GM19025 (cell line): Measurements from ENCODE around the gene CORIN.
"Not testable (repeated sequence)": the region's sequence is repeated elsewhere in the genome, so short reads cannot be mapped to it uniquely, and the experiment has no call there.

Experiments
- ATAC-seq: cut with Tn5 transposase; IDR thresholded peaks from one replicate; pipeline ENCODE4 v1.9.1; 2021; ENCODE audit warnings: mild to moderate bottlenecking, low read depth, moderate library complexity; ENCODE audit not compliant: unreplicated experiment

Gene CORIN

GRCh38 chr4:47729131-47729680 is 108.7 kb downstream of the CORIN start:
- no peak for ATAC-seq

- no peak for ATAC-seq
Observed at GRCh38 chr4:47721892-47722575, 115.8 kb downstream of the CORIN start.

DNA sequence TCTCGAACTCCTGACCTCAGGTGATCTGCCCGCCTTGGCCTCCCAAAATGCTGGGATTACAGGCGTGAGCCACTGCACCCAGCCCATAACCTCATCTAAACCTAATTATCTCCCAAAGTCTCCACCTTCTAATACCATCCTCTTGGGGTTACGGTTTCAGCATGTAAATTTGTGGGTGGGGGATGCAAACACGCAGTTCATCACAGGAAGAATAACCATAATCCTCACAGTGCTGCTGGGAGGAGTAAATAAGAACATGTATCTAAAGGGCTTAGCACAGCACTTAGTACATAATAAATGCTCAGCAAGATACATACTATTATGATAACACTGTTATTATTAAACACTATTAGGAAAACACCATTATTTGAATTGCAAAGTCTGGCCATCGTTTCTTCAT is 116.4 kb downstream of the CORIN start:
- ATAC-seq, result no peak

- no peak for ATAC-seq
Observed at GRCh38 chr4:47720787-47721186, 117.1 kb downstream of the CORIN start.

- no peak for ATAC-seq
Observed at GRCh38 chr4:47719576-47719975, 118.3 kb downstream of the CORIN start.

DNA sequence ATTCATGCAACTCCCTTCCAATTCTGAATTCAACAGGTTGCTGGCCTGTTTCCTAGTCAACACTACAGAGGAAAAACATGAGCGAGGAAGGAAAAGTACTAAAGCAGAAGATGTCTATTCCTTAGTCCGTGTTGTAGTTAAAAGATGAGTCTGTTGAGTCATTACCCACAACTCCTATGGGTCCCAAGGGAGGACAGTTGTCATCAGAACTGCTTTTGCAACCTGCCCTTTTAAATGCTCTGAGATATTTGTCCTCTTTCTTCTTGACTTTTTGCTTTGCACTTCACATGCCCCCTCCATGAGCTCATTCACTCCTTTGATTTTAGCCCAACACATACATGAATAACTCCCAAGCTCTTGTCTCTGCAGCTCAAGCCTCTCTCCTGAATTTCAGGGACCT is 119.2 kb downstream of the CORIN start:
- no peak for ATAC-seq

DNA sequence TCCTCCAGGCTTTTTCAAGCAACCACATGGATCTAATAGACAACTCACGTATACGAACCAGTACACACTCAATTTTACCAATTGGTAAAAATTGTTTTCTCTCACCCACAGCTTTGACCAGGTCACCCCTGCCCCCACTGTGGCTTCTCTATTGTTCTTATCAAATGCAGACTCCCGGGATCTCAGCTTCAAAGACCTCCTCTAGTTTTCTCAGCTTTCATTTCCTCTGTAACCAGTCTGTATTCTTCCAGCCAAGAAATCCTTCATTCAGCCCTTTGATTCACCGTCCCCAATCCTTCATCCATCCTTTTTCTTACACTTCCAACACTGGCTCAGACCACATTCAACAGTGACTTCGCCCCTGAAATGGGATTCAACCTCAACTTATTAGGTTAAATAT is 120.7 kb downstream of the CORIN start:
- ATAC-seq, result no peak

GRCh38 chr4:47715716-47716416 is 122.0 kb downstream of the CORIN start:
- no peak for ATAC-seq

DNA sequence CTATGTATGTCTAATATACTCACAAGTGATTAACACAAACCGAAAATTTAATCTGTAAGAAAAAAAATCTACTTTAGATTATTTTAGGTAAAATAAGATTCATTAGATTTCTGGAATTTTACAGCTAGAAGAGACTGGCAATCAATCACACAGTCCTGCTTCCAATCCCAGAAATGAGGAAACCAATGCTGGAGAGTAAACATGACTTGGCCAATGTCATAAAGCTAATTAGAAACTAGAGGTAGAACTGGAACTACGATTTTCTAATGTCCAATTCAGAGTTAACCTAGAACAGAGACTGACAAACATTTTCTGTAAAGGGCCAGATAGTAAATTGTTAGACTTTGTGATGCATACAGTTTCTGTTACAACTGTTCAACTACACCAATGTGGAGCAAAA is 123.6 kb downstream of the CORIN start:
- no peak for ATAC-seq

DNA sequence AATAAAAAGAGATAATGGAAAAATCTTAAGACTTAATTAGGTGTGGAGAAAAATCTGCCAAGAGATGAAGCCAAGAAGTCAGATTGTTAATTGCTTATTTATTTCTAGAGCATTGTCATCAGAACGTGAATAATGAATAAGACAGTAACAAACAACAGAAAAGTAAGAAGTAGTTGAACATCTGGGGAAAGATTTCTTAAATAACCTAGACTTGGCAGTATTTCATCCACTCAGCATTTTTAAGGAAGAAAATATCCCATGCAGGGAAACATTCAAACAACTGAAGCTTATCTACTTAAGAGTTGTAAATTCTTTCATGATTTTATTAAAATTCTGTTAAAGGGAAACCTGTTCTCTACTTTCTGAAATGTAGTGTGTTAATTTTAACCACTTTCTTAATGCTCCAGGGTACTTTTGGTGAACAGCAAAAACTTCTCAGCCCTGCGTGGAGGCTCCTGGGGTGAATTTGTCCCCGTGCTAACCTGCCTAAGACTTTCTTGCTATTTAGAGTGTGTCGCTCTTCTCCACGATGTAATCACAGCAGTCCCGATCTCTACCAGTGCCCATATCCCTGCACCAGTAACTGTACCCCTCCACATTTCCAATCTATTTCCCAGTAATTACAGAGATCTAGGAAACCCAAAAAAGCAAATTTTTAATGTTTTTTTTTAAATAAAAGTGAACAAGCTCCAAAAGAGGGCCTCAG is 124.6 kb downstream of the CORIN start:
- ATAC-seq, result no peak

- no peak for ATAC-seq
Observed at GRCh38 chr4:47711646-47712045, 126.2 kb downstream of the CORIN start.

GRCh38 chr4:47711183-47711582 is 126.7 kb downstream of the CORIN start:
- ATAC-seq, result no peak

DNA sequence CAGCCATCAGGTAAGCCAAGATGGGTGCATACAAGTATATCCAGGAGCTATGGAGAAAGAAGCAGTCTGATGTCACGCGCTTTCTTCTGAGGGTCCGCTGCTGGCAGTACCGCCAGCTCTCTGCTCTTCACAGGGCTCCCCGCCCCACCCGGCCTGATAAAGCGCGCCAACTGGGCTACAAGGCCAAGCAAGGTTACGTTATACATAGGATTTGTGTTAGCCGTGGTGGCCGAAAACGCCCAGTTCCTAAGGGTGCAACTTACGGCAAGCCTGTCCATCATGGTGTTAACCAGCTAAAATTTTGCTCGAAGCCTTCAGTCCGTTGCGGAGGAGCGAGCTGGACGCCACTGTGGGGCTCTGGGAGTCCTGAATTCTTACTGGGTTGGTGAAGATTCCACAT is 131.5 kb downstream of the CORIN start:
- ATAC-seq, result not testable (repeated sequence)

DNA sequence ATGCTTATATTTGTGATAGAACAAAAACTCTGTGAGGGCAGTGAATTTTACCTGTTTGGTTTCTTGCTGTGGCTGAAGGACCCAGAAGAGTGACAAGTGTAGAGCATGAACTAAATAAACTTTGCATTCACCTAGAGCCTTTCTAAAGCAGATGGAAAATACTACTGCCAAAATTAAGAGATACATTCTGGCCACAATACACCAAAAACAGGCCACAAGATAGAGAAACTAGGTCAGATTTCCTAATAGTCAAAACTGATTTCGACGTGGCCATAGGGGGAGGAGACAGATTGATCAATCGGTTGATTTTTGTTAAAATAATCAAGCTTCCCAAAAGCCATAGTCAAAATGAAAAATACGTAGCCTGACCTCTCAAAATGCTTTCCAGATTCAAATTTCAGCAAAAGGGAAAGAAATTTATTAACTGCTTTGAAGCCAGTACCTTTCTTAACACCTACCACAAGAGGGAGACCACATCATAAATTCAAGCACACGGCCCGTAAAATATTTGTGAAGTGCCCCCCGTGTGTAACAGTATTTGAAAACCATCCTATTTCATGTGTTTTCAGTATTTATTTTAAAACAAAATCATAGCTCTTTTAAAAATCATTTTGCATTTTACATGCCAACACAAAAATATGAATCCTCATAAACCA is 132.4 kb downstream of the CORIN start:
- ATAC-seq, result no peak

DNA sequence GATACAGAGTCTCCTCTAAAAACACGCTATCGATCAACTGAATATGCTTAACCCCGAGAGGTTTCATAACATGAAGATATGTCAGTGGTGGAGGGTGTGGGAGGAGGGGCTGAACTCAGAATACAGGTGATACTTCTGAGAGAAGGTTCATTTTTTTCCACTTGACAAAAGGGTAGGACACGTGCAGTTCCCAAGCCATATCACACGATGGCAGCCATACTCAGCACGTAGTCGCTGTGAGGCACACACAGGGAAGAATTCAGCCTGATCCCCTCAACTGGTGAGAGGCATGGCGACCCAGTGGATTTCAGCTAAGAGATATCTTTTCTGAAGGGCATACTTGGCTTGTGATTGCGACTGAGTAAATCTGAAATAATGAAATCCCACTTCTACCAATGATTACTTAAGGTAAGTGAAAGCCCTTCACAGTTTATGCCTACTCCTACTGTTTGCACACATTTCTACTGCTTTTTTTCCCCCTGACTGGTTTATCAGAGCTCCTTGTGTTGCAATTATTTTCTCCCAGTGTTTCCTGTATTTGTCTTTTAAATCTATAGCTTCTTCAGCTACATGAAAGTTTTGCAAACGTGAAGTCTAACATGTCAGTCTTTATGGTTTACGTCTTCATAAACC is 133.1 kb downstream of the CORIN start:
- ATAC-seq, result no peak

- no peak for ATAC-seq
Observed at GRCh38 chr4:47703956-47704355, 133.9 kb downstream of the CORIN start.

DNA sequence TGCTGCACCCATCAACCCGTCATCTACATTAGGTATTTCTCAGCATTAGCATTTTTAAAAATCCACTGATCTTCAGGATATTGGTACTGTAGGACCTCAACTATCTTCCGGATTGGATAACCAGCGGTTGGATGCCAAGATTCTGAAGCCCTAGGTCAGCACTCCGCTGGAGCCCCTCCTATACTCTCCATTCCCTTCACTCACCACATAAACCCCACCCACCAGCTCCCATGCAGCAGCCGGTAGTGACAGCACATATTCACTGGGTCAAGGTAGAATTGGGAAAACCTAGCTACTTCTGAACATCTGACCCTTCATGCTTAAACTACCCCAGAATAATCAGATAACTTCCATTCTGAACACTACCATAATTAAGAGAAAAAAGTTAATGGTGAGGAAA is 134.9 kb downstream of the CORIN start:
- ATAC-seq, result no peak

DNA sequence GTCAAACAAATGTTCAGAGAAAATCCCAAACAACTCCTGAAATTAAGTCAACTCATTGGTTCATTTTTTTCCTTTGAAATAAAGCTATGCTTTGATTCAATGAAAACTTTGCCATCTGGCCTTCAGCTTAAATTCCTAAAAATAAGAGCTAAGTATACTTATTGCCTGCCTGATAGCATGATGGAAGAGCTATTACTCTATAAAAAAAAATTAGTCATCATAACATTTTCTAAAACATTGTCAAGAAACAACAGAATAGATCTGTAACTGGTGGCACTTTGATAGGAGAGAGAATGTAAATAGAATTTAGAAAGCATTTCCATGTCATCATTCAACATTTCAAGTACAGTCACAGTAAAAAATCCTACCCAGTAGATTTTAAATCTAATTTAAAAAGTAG is 136.6 kb downstream of the CORIN start:
- no peak for ATAC-seq

GRCh38 chr4:47698837-47699236 is 139.0 kb downstream of the CORIN start:
- no peak for ATAC-seq

DNA sequence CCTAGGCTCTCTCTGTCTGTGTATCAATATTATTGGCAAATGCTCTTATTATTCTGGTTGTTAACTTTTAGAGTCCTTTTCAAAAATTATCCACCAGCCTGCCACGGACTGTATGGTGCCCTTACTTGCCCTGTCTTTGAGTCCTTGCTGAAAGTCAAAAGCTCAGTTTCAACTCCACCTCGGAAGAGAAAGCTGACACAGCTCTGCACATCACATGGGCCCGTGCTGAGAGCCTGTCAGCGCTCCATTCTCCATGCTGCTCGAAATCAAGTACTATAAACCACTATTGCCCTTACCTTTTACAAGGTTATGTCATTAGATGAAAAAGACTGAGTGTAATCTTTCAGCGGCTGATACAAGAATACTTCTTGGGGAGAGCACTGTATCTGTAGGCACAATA is 141.0 kb downstream of the CORIN start:
- ATAC-seq, result no peak
